Measurements from ENCODE around the gene PLA2G4F. TPM values are rescaled to one million over a fixed set of nuclear protein-coding genes. Genes with fewer than 3 reads are reported as not detected.

Gene PLA2G4F, protein sequence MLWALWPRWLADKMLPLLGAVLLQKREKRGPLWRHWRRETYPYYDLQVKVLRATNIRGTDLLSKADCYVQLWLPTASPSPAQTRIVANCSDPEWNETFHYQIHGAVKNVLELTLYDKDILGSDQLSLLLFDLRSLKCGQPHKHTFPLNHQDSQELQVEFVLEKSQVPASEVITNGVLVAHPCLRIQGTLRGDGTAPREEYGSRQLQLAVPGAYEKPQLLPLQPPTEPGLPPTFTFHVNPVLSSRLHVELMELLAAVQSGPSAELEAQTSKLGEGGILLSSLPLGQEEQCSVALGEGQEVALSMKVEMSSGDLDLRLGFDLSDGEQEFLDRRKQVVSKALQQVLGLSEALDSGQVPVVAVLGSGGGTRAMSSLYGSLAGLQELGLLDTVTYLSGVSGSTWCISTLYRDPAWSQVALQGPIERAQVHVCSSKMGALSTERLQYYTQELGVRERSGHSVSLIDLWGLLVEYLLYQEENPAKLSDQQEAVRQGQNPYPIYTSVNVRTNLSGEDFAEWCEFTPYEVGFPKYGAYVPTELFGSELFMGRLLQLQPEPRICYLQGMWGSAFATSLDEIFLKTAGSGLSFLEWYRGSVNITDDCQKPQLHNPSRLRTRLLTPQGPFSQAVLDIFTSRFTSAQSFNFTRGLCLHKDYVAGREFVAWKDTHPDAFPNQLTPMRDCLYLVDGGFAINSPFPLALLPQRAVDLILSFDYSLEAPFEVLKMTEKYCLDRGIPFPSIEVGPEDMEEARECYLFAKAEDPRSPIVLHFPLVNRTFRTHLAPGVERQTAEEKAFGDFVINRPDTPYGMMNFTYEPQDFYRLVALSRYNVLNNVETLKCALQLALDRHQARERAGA
- not detected in 2 replicates for total RNA-seq

DNA sequence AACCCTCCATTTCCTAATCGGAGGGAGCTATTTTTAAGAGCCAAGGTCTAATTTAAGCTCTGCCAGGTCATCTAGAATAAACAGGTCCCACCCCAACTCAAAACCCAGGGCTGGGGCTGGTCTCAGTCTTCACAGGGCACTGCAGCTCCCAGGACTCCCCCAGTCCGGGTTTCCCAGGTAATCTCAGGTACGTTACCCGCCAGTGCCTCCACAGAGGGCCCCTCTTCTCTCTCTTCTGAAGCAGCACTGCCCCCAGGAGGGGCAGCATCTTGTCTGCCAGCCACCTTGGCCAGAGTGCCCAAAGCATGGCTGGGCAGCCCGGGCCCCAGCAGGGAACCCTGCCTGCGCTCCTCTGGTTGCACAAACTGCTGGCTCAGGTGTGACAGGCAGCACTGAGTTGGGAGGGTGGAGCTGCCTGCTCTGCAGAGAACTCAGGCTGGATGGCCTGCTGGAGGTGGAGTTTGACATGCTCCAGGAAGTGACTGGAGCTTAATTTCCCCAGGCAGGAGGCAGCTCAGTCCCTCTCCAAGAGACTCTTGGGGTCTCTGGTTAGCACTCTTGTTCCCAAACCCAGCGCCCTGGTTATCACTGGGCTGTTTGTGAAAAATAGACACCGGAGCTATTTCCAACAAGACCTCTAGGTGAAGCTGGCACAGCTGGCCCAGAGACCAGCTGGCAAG lies at the start of gene PLA2G4F:
Gene PLA2G4F, minus strand, starts transcription at position 394 of the 680 bp plus-strand sequence. Its CDS starts 87 bp downstream, at position 307.

DNA sequence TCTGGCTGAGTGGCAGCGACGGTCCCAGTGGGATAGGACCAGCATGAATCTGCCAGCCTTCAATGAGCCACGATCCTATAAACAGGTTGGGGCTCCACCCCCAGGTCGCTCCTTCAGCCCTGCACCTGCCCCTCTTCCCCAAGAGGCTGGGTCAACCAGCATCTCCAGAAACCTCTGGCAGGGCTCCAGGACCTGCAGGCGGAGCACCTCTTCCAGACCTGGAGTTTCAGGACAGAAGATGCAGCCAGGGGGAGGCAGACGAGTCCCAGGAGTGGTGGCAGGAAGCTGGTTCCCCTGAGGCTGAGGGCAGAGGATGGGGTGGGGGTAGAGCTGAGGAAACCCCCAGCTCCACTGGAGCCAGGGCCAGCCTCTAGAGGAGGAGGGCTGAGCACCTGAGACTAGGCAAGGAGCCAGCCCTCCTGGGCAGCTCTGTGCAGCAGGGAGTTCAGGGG lies 61.9 kb downstream of the PLA2G4F start, which contains the start of gene PLA2G4D:
Gene PLA2G4D, minus strand, starts transcription at position 51 of the 452 bp plus-strand sequence. CDS start 103 bp downstream, outside the sequence.

Other genes starting within 250 kb of the PLA2G4F start
- 11.6 and 22.8 TPM in 2 replicates for gene EHD4, start 184.1 kb downstream of the PLA2G4F start, total RNA-seq
- gene PLA2G4E, start 135.6 kb downstream of the PLA2G4F start, total RNA-seq = not detected in 2 replicates
- under 0.01 TPM in 1 of 2 replicates, not detected in the other for gene PLA2G4D, start 62.1 kb downstream of the PLA2G4F start, total RNA-seq
- 37.6 and 45.4 TPM in 2 replicates for gene VPS39, start 51.7 kb upstream of the PLA2G4F start, total RNA-seq
- gene GANC, start 116.6 kb upstream of the PLA2G4F start, total RNA-seq = 13.4 and 19.7 TPM in 2 replicates
- gene TMEM87A, start 116.8 kb upstream of the PLA2G4F start, total RNA-seq = 61.2 and 63.1 TPM in 2 replicates
- gene CAPN3, start 202.9 kb upstream of the PLA2G4F start, total RNA-seq = 0.77 and 2.0 TPM in 2 replicates

Data from regular cardiac myocyte (primary cell).